HepG2 (cell line): ENCODE results near the gene WDR59. TPM values are rescaled to one million over a fixed set of nuclear protein-coding genes. Genes with fewer than 3 reads are reported as not detected.
A peak's percentile ranks its signal among the peaks of the same experiment; 100 is the strongest.

Experiments
- ERF ChIP-seq: IDR thresholded peaks from 2 replicates; pipeline ENCODE4 v1.6.1; 2018; ENCODE audit warnings: missing biosample characterization, missing genetic modification reagents
- HMG20A ChIP-seq: IDR thresholded peaks from 2 replicates; pipeline ENCODE4 v1.6.1; 2016; ENCODE audit warnings: borderline replicate concordance
- JARID2 ChIP-seq: sonication (generic); formaldehyde crosslinking; IDR thresholded peaks from 2 replicates; pipeline ENCODE4 v1.8.1; 2023; ENCODE audit warnings: missing genetic modification reagents, inconsistent platforms; ENCODE audit not compliant: insufficient replicate concordance
- NFKBIZ ChIP-seq: IDR thresholded peaks from 2 replicates; pipeline ENCODE4 v1.6.1; 2018; ENCODE audit warnings: missing genetic modification reagents, missing compliant biosample characterization
- POLR2G ChIP-seq: fragments of 200-400 bp; formaldehyde crosslinking; IDR thresholded peaks from 2 replicates; pipeline ENCODE4 v1.6.1; 2018; ENCODE audit warnings: mild to moderate bottlenecking, low read depth, low read length, moderate library complexity
- RFX5 ChIP-seq: IDR thresholded peaks from 2 replicates; pipeline ENCODE4 v1.6.1; 2011; ENCODE audit warnings: low read depth, low read length, improper control_type of control experiment
- RXRB ChIP-seq: IDR thresholded peaks from 2 replicates; pipeline ENCODE4 v1.6.1; 2016; ENCODE audit warnings: borderline replicate concordance, missing genetic modification reagents, missing compliant biosample characterization
- SNAPC2 ChIP-seq: sonication (generic); formaldehyde crosslinking; IDR thresholded peaks from 2 replicates; pipeline ENCODE4 v1.8.1; 2022; ENCODE audit warnings: mild to moderate bottlenecking, missing genetic modification reagents
- TCF7 ChIP-seq: sonication (generic); IDR thresholded peaks from 2 replicates; pipeline ENCODE4 v1.6.1; 2016; ENCODE audit warnings: antibody characterized with exemption, low read depth
- ZNF143 ChIP-seq: sonication (generic); formaldehyde crosslinking; IDR thresholded peaks from 2 replicates; pipeline ENCODE4 v1.4.0; 2020; ENCODE audit warnings: missing genetic modification reagents
- ZNF317 ChIP-seq: sonication (generic); formaldehyde crosslinking; IDR thresholded peaks from 2 replicates; pipeline ENCODE4 v1.5.0; 2020; ENCODE audit warnings: mild to moderate bottlenecking, missing genetic modification reagents
- ZNF570 ChIP-seq: sonication (generic); formaldehyde crosslinking; IDR thresholded peaks from 2 replicates; pipeline ENCODE4 v1.4.0; 2020; ENCODE audit warnings: mild to moderate bottlenecking, missing genetic modification reagents, borderline replicate concordance
- ZNF7 ChIP-seq: IDR thresholded peaks from 2 replicates; pipeline ENCODE4 v1.6.1; 2016; ENCODE audit warnings: missing biosample characterization, missing genetic modification reagents
- ZNF772 ChIP-seq: sonication (generic); formaldehyde crosslinking; IDR thresholded peaks from 2 replicates; pipeline ENCODE4 v1.5.0; 2020; ENCODE audit warnings: mild to moderate bottlenecking, missing genetic modification reagents
- polyA plus RNA-seq, 8 experiments: library from polyadenylated mRNA; depleted of rRNA in 3 of 8; stranded (reverse) in 7 of 8; unstranded in 1 of 8; fragments of >200 nt; fragmentation: Illumina TruSeq in 4 of 8; extraction: Trizol in 4 of 8; gene quantifications; 2 replicates each; pipeline versions ENCODE4 v1.2.1 to v1.2.3, GENCODE V29; 2011 to 2016; ENCODE audit warnings: low read depth in 4 of 8, missing spikeins in 1 of 8, mixed read lengths in 1 of 8; ENCODE audit not compliant: insufficient read depth in 1 of 8
- total RNA-seq, 5 experiments: library from RNA; depleted of rRNA; stranded (reverse); fragments of >200 nt; fragmentation: Illumina TruSeq; extraction: Trizol; gene quantifications; 2 replicates each; pipeline ENCODE4 v1.2.3, GENCODE V29; 2016; ENCODE audit warnings: low read depth in 1 of 5
- TF ChIP-seq, protein P1 (sequence below): sonication (generic); formaldehyde crosslinking; IDR thresholded peaks from 2 replicates; pipeline ENCODE4 v1.4.0; 2020; ENCODE audit warnings: mild to moderate bottlenecking, missing genetic modification reagents
- TF ChIP-seq, protein P2 (sequence below): sonication (generic); formaldehyde crosslinking; IDR thresholded peaks from 2 replicates; pipeline ENCODE4 v1.8.1; 2023; ENCODE audit warnings: mild to moderate bottlenecking, missing genetic modification reagents, borderline replicate concordance
- TF ChIP-seq, protein P3 (sequence below): sonication (generic); formaldehyde crosslinking; IDR thresholded peaks from 2 replicates; pipeline ENCODE4 v1.4.0; 2020; ENCODE audit warnings: missing genetic modification reagents, borderline replicate concordance

The WDR59 gene
- total and polyA plus RNA-seq, 2 of the 13 experiments (the other 11 are each of a cell fraction or from before 2014, with no cell fraction given): 65.2 to 306 TPM

DNA sequence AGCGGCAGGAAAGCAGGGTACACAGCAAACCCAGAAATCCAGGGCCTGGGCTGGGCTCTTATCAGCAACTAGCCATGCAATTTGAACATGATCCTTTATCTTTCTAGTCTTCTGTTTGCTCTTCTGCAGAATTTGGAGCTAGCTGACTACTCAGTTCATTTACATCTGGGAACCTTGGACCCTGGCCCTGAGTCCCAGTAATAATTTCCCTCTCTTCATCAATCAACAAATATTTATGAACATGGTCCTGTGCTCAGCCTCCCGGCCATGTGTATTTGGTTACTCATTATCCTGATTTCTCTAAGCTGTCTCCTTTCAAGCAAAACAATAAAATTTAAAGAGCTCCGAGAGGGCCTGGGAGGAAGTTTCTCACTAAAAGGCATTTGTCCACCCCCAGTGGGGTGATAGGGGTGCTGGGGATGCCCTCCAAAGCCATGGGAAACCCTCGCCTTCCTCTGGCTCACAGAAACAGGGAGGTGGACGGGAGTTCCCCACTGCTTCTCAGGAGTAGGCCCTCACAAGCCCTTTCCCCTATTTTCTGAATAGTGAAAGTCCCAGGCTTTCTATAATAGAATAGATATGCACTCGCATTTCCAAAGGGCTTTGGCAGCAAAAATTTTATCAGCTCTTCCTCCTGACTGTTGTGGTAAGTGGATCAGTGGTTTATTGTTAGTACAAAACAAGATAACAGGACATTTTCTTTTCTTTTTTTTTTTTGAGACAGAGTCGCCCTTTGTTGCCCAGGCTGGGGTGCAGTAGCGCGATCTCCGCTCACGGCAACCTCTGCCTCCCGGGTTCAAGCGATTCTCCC lies 6.9 kb upstream of the WDR59 start (continued):
- TF ChIP-seq RFX5 (no peak), TCF7 (peak; percentile 72), NFKBIZ (CRISPR knock-in tag) (peak; percentile 94), ERF (peak; percentile 93), ZNF143 (peak; percentile 63; the same call in 1 of the 2 replicates), ZNF317 (CRISPR knock-in tag) (no peak), JARID2 (no peak), HMG20A (CRISPR knock-in tag) (peak; percentile 89), POLR2G (peak; percentile 80), ZNF570 (CRISPR knock-in tag) (no peak), RXRB (CRISPR knock-in tag) (peak; percentile 88), SNAPC2 (CRISPR knock-in tag) (no peak), ZNF7 (CRISPR knock-in tag) (no peak), ZNF772 (CRISPR knock-in tag) (peak; percentile 80; the same call in 1 of the 2 replicates)
- TF ChIP-seq, protein P1, sequence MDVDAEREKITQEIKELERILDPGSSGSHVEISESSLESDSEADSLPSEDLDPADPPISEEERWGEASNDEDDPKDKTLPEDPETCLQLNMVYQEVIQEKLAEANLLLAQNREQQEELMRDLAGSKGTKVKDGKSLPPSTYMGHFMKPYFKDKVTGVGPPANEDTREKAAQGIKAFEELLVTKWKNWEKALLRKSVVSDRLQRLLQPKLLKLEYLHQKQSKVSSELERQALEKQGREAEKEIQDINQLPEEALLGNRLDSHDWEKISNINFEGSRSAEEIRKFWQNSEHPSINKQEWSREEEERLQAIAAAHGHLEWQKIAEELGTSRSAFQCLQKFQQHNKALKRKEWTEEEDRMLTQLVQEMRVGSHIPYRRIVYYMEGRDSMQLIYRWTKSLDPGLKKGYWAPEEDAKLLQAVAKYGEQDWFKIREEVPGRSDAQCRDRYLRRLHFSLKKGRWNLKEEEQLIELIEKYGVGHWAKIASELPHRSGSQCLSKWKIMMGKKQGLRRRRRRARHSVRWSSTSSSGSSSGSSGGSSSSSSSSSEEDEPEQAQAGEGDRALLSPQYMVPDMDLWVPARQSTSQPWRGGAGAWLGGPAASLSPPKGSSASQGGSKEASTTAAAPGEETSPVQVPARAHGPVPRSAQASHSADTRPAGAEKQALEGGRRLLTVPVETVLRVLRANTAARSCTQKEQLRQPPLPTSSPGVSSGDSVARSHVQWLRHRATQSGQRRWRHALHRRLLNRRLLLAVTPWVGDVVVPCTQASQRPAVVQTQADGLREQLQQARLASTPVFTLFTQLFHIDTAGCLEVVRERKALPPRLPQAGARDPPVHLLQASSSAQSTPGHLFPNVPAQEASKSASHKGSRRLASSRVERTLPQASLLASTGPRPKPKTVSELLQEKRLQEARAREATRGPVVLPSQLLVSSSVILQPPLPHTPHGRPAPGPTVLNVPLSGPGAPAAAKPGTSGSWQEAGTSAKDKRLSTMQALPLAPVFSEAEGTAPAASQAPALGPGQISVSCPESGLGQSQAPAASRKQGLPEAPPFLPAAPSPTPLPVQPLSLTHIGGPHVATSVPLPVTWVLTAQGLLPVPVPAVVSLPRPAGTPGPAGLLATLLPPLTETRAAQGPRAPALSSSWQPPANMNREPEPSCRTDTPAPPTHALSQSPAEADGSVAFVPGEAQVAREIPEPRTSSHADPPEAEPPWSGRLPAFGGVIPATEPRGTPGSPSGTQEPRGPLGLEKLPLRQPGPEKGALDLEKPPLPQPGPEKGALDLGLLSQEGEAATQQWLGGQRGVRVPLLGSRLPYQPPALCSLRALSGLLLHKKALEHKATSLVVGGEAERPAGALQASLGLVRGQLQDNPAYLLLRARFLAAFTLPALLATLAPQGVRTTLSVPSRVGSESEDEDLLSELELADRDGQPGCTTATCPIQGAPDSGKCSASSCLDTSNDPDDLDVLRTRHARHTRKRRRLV (CRISPR knock-in tag): peak; percentile 71
- TF ChIP-seq, protein P2, sequence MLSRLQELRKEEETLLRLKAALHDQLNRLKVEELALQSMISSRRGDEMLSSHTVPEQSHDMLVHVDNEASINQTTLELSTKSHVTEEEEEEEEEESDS (CRISPR knock-in tag): no peak
- TF ChIP-seq, protein P3, sequence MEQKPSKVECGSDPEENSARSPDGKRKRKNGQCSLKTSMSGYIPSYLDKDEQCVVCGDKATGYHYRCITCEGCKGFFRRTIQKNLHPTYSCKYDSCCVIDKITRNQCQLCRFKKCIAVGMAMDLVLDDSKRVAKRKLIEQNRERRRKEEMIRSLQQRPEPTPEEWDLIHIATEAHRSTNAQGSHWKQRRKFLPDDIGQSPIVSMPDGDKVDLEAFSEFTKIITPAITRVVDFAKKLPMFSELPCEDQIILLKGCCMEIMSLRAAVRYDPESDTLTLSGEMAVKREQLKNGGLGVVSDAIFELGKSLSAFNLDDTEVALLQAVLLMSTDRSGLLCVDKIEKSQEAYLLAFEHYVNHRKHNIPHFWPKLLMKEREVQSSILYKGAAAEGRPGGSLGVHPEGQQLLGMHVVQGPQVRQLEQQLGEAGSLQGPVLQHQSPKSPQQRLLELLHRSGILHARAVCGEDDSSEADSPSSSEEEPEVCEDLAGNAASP: peak; percentile 94
